IMR-90 (cell line): ENCODE results near the gene TYRO3. TPM values are rescaled to one million over a fixed set of nuclear protein-coding genes. Genes with fewer than 3 reads are reported as not detected.
A peak's percentile ranks its signal among the peaks of the same experiment; 100 is the strongest.

ENCODE experiments used
- ATAC-seq: fragments of 200-7000 bp; cut with Tn5 transposase; 2 replicates; pipeline ENCODE4 v1.9.1; 2020; ENCODE audit warnings: low read depth, mild to moderate bottlenecking, moderate library complexity
- BruUV-seq: library from RNA; stranded (reverse); fragments of 400-500 nt; replicated peaks from 2 replicates; lab custom pipeline; 2021; lab: Mats Ljungman, UMichigan
- CTCF ChIA-PET: fragments of 300-600 bp; formaldehyde crosslinking; extraction: SDS; loops from one replicate; lab custom pipeline; 2021; ENCODE audit warnings: antibody characterized with exemption; lab: Yijun Ruan, JAX
- POLR2A ChIA-PET: fragments of 300-600 bp; sonication (Branson Sonifier 250); formaldehyde crosslinking; loops from one replicate; lab custom pipeline; 2022; ENCODE audit warnings: antibody characterized with exemption; ENCODE audit not compliant: unreplicated experiment; lab: Charles Lee
- DNase-seq: peaks from one replicate; pipeline ENCODE4 v3.0.0; 2013
- H2AFZ ChIP-seq: replicated peaks from 2 replicates; pipeline ENCODE3; 2013; ENCODE audit warnings: low read length, mild to moderate bottlenecking; ENCODE audit not compliant: poor library complexity
- H2AK5ac ChIP-seq: 2 replicates; pipeline ENCODE4 v1.6.1; 2013; ENCODE audit warnings: low read depth, low read length, inconsistent platforms
- H2AK9ac ChIP-seq: replicated peaks from 2 replicates; pipeline ENCODE3; 2013; ENCODE audit warnings: mild to moderate bottlenecking, low read depth, low read length, moderate library complexity; ENCODE audit not compliant: poor library complexity
- H2BK120ac ChIP-seq: 2 replicates; pipeline ENCODE4 v1.6.1; 2013; ENCODE audit warnings: low read depth, low read length, inconsistent platforms
- H2BK15ac ChIP-seq: 3 replicates; pipeline ENCODE4 v1.6.1; 2013; ENCODE audit warnings: low read depth, low read length, inconsistent platforms
- H2BK20ac ChIP-seq: 2 replicates; pipeline ENCODE4 v1.6.1; 2013; ENCODE audit warnings: low read depth, mild to moderate bottlenecking, inconsistent platforms, low read length, moderate library complexity
- H2BK5ac ChIP-seq: 2 replicates; pipeline ENCODE4 v1.6.1; 2013; ENCODE audit warnings: mild to moderate bottlenecking, low read depth, low read length, inconsistent platforms; ENCODE audit not compliant: poor library complexity, severe bottlenecking
- H3K14ac ChIP-seq: replicated peaks from 2 replicates; pipeline ENCODE4 v1.6.1; 2013; ENCODE audit warnings: low read depth, low read length, inconsistent platforms
- H3K18ac ChIP-seq: 2 replicates; pipeline ENCODE4 v1.6.1; 2013; ENCODE audit warnings: low read depth, low read length, control low read depth
- H3K23ac ChIP-seq: 2 replicates; pipeline ENCODE4 v1.6.1; 2013; ENCODE audit warnings: low read depth, low read length, inconsistent platforms
- H3K27ac ChIP-seq: 2 replicates; pipeline ENCODE4 v1.5.1; 2013; ENCODE audit warnings: mild to moderate bottlenecking, control low read depth, low read length; ENCODE audit not compliant: insufficient read depth
- H3K27me3 ChIP-seq: 2 replicates; pipeline ENCODE4 v1.6.1; 2013; ENCODE audit warnings: low read length; ENCODE audit not compliant: control insufficient read depth, insufficient read depth
- H3K36me3 ChIP-seq: 2 replicates; pipeline ENCODE4 v1.6.1; 2013; ENCODE audit warnings: low read length, mixed read lengths; ENCODE audit not compliant: control insufficient read depth, insufficient read depth
- H3K4ac ChIP-seq: 2 replicates; pipeline ENCODE4 v1.6.1; 2013; ENCODE audit warnings: low read depth, low read length, inconsistent platforms
- H3K4me1 ChIP-seq: 2 replicates; pipeline ENCODE4 v1.6.1; 2013; ENCODE audit warnings: low read length, mixed read lengths; ENCODE audit not compliant: control insufficient read depth, insufficient read depth
- H3K4me2 ChIP-seq: 2 replicates; pipeline ENCODE4 v1.6.1; 2013; ENCODE audit warnings: low read depth, mild to moderate bottlenecking, control low read depth, low read length, moderate library complexity
- H3K4me3 ChIP-seq: 2 replicates; pipeline ENCODE4 v1.5.1; 2013; ENCODE audit warnings: low read depth, mild to moderate bottlenecking, control low read depth, low read length, moderate library complexity; ENCODE audit not compliant: insufficient read depth
- H3K56ac ChIP-seq: 2 replicates; pipeline ENCODE4 v1.6.1; 2013; ENCODE audit warnings: low read length, inconsistent platforms; ENCODE audit not compliant: insufficient read depth; ENCODE audit errors: extremely low read depth
- H3K79me1 ChIP-seq, 2 experiments: 2 replicates each; pipeline ENCODE4 v1.6.1; 2013; ENCODE audit warnings: low read length in 2 of 2, inconsistent platforms in 1 of 2, low read depth in 1 of 2
- H3K9ac ChIP-seq: 2 replicates; pipeline ENCODE4 v1.6.1; 2013; ENCODE audit warnings: low read depth, low read length, control low read depth
- H3K9me1 ChIP-seq: 2 replicates; pipeline ENCODE4 v1.6.1; 2013; ENCODE audit warnings: low read length, inconsistent platforms; ENCODE audit not compliant: insufficient read depth
- H3K9me3 ChIP-seq: 2 replicates; pipeline ENCODE4 v1.6.1; 2013; ENCODE audit warnings: low read length; ENCODE audit not compliant: control insufficient read depth, insufficient read depth
- H4K20me1 ChIP-seq: 2 replicates; pipeline ENCODE4 v1.6.1; 2013; ENCODE audit warnings: low read length, inconsistent platforms; ENCODE audit not compliant: insufficient read depth
- H4K5ac ChIP-seq: 2 replicates; pipeline ENCODE4 v1.6.1; 2013; ENCODE audit warnings: mild to moderate bottlenecking, low read depth, low read length, control low read depth
- H4K8ac ChIP-seq, 2 experiments: 2 replicates each; pipeline ENCODE4 v1.6.1; 2013; ENCODE audit warnings: low read depth in 2 of 2, low read length in 2 of 2, control low read depth in 1 of 2, inconsistent platforms in 1 of 2
- H4K91ac ChIP-seq: 2 replicates; pipeline ENCODE4 v1.6.1; 2013; ENCODE audit warnings: low read depth, low read length, inconsistent platforms; ENCODE audit not compliant: insufficient read depth
- BHLHE40 ChIP-seq: fragments of 150-350 bp; IDR thresholded peaks from 2 replicates; pipeline ENCODE4 v1.6.1; 2016; ENCODE audit warnings: mild to moderate bottlenecking, low read depth, low read length
- CEBPB ChIP-seq: IDR thresholded peaks from 2 replicates; pipeline ENCODE4 v1.6.1; 2012; ENCODE audit warnings: low read depth, low read length, improper control_type of control experiment
- CHD1 ChIP-seq: IDR thresholded peaks from 2 replicates; pipeline ENCODE4 v1.6.1; 2012; ENCODE audit warnings: low read depth, low read length, improper control_type of control experiment
- CTCF ChIP-seq: conservative IDR thresholded peaks from 2 replicates; pipeline ENCODE4 v1.5.1; 2012; ENCODE audit warnings: mild to moderate bottlenecking, low read depth, low read length, improper control_type of control experiment
- ELK1 ChIP-seq: fragments of 150-350 bp; IDR thresholded peaks from 2 replicates; pipeline ENCODE4 v1.6.1; 2016; ENCODE audit warnings: low read depth, mild to moderate bottlenecking, low read length, moderate library complexity, borderline replicate concordance
- FOS ChIP-seq: fragments of 150-350 bp; IDR thresholded peaks from 2 replicates; pipeline ENCODE4 v1.6.1; 2016; ENCODE audit warnings: low read depth, low read length
- MAFK ChIP-seq: IDR thresholded peaks from 2 replicates; pipeline ENCODE4 v1.6.1; 2012; ENCODE audit warnings: low read depth, low read length, improper control_type of control experiment
- MAZ ChIP-seq: IDR thresholded peaks from 2 replicates; pipeline ENCODE4 v1.6.1; 2012; ENCODE audit warnings: low read depth, mild to moderate bottlenecking, low read length, improper control_type of control experiment, moderate library complexity, borderline replicate concordance
- MXI1 ChIP-seq: IDR thresholded peaks from 2 replicates; pipeline ENCODE4 v1.6.1; 2012; ENCODE audit warnings: low read depth, mild to moderate bottlenecking, low read length, moderate library complexity, borderline replicate concordance
- NFE2L2 ChIP-seq: fragments of 150-350 bp; IDR thresholded peaks from 2 replicates; pipeline ENCODE4 v1.6.1; 2016; ENCODE audit warnings: low read depth, mild to moderate bottlenecking, low read length
- POLR2A ChIP-seq: IDR thresholded peaks from 2 replicates; pipeline ENCODE4 v1.6.1; 2012; ENCODE audit warnings: mild to moderate bottlenecking, low read depth, low read length
- RAD21 ChIP-seq: IDR thresholded peaks from 2 replicates; pipeline ENCODE4 v1.6.1; 2012; ENCODE audit warnings: low read length, improper control_type of control experiment
- RCOR1 ChIP-seq: IDR thresholded peaks from 2 replicates; pipeline ENCODE4 v1.6.1; 2012; ENCODE audit warnings: mild to moderate bottlenecking, low read length, improper control_type of control experiment; ENCODE audit not compliant: insufficient replicate concordance
- RFX5 ChIP-seq: IDR thresholded peaks from 2 replicates; pipeline ENCODE4 v1.8.0; 2012; ENCODE audit warnings: low read depth, mild to moderate bottlenecking, low read length, moderate library complexity
- SMC3 ChIP-seq: fragments of 150-350 bp; IDR thresholded peaks from 2 replicates; pipeline ENCODE4 v1.6.1; 2016; ENCODE audit warnings: low read depth, mild to moderate bottlenecking, antibody characterized with exemption, low read length, moderate library complexity
- USF2 ChIP-seq: fragments of 150-350 bp; IDR thresholded peaks from 2 replicates; pipeline ENCODE4 v1.6.1; 2017; ENCODE audit warnings: mild to moderate bottlenecking, antibody characterized with exemption, low read length, low read depth
- WGBS, 2 experiments: methylation state at CpG; one replicate each; pipeline versions ENCODE4 v1.1.5 to v1.1.7; 2013; ENCODE audit warnings: missing lambda C conversion rate in 2 of 2; ENCODE audit not compliant: insufficient read length in 1 of 2; ENCODE audit errors: extremely low coverage in 2 of 2; 5-methylcytosine and 5-hydroxymethylcytosine counted together
- dilution Hi-C: fragments of 300-500 bp; cut with HindIII; formaldehyde crosslinking; loops from one replicate; pipeline ENCODE4 v1.14.3; 2018; ENCODE audit warnings: low sequenced_read_pairs; ENCODE audit not compliant: unreplicated experiment
- in situ Hi-C: fragments of 300-500 bp; cut with MboI; formaldehyde crosslinking; loops from 3 replicates; pipeline ENCODE4 v1.14.3; 2019; ENCODE audit warnings: low sequenced_read_pairs, inconsistent platforms, mixed read lengths
- intact Hi-C: fragments of 100-400 bp; cut with micrococcal nuclease; formaldehyde crosslinking; loops from 2 replicates; pipeline ENCODE4 v1.10.0; 2022
- polyA plus RNA-seq, 3 experiments: library from polyadenylated mRNA; depleted of rRNA; stranded (reverse); fragments of >200 nt; gene quantifications; 2 replicates each; pipeline ENCODE4 v1.2.3, GENCODE V29; 2012; ENCODE audit warnings: low replicate concordance in 1 of 3
- total RNA-seq: library from RNA; depleted of rRNA; stranded (reverse); fragments of >200 nt; gene quantifications from 2 replicates; pipeline ENCODE4 v1.2.3, GENCODE V29; 2012

Gene TYRO3
- total and polyA plus RNA-seq, 2 of the 4 experiments (the other 2 are of a cell fraction): 11.5 to 18.4 TPM

- Histone ChIP-seq H4K91ac (no peak overlapping the region), H2AK5ac (no peak overlapping the region), H3K14ac (no peak overlapping the region), H3K9ac (no peak overlapping the region), H3K18ac (no peak overlapping the region), H4K5ac (no peak overlapping the region), H3K27me3 (peaks cover 38% of the 10 kb centered on the region), H2BK20ac (no peak overlapping the region), H3K4me3 (no peak overlapping the region), H3K9me1 (no peaks in the 10 kb centered on the region), H2BK120ac (no peak overlapping the region), H3K27ac (no peak overlapping the region), H2AK9ac (no peak overlapping the region), H3K4me2 (peak overlapping the region; percentile 57; the same call in 1 of the 2 replicates), H4K20me1 (no peaks in the 10 kb centered on the region), H2BK5ac (no peak overlapping the region), H3K79me1 (no peaks in the 10 kb centered on the region), H3K4ac (no peak overlapping the region), H3K36me3 (peaks cover 3% of the 10 kb centered on the region; the same call in 1 of the 2 replicates), H3K9me3 (no peaks in the 10 kb centered on the region), H3K56ac (no peak overlapping the region), H4K8ac (no peak overlapping the region), H3K23ac (no peak overlapping the region), H2AFZ (peak overlapping the region; percentile 75), H3K4me1 (peaks cover 8% of the 10 kb centered on the region; the same call in 1 of the 2 replicates), H2BK15ac (no peak overlapping the region)
- TF ChIP-seq SMC3 (no peak), MAZ (no peak), RFX5 (no peak), FOS (no peak), MXI1 (no peak), CHD1 (no peak), NFE2L2 (no peak), CEBPB (no peak), ELK1 (no peak), RCOR1 (no peak), RAD21 (no peak), USF2 (no peak), POLR2A (no peak), MAFK (no peak), BHLHE40 (no peak), CTCF (no peak)
- no TSS peak for BruUV-seq
- 3% methylated on average over 31 of the region's 49 CpGs; no CpG with 5 or more reads in 1 of the 2 experiments for WGBS, 2 experiments
- DNase-seq: no peak
- in situ Hi-C loops: no loop called here
- POLR2A ChIA-PET: no interaction called here
- intact Hi-C loops: no loop called here
- dilution Hi-C loops: no loop called here
- no peak for ATAC-seq
- CTCF ChIA-PET: no interaction called here
Observed at GRCh38 chr15:41511899-41512369, 47.1 kb upstream of the TYRO3 start.
